ENCODE data around the gene WIZ. TPM values are rescaled to one million over a fixed set of nuclear protein-coding genes. Genes with fewer than 3 reads are reported as not detected.

Gene WIZ
- total and polyA plus RNA-seq, 2 donors (not counting 1 experiment from before 2014, with no cell fraction given), result 15.0 to 24.8 TPM

DNA sequence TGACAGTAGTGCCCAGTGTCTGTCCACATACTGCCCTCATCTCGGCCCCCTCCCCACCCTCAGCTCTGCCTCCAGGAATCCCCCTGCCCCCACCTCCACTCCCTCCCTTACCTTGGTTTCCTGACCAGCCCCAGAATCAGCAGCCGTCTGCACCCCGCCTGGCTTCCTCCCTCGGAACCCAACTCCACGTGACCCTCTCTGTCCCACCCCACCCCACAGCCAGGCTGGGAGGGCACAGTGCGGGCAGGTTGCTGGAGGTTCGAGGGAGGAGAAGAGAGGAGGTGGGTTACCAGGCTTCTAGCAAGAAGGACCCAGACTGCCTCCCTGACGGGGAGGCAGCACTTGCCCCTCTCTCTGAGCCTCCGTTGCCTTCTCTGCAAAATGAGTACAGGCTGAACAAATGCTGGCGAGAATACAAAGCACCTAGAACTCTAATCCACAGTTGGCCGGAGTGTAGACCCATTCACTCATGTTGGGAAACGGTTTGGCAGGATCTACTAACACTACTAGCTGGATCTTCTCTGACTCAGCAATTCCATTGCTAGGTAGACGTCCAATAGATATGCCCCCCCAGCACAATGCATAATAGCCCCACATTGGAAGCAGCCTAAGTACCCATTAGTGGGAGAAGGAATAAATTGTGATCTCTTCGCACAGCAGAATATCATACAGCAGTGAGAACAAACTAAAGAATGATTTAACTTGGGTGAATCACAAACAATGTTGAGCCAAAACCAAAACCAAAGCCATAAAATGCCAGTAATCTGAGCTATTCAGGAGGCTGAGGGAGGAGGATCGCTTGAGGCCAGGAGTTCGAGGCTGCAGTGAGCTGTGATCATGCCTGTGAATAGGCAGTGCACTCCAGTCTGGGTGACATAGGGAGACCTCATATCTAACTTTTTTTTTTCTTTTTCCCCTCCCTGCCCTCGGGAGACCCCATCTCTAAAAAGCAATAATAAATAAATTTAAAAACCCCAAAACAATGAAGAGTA is 14.9 kb upstream of the WIZ start, which contains the start of gene RASAL3:
Gene RASAL3, minus strand, starts transcription at position 151 of the 992 bp plus-strand sequence. CDS start 186 bp downstream, outside the sequence.
- POLR2A ChIA-PET, result interaction anchor here (0.6 kb wide), 1 partner anchor 888 kb away, joined by 5 read pairs; no protein-coding TSS in a partner anchor
- H2AFZ ChIP-seq (ENCODE audit: insufficient read depth, low read depth, low read length, poor library complexity, severe bottlenecking), result peak within 1 kb of the TSS; percentile 81

More for the DNA sequence above, 14.9 kb upstream of the WIZ start, which contains the start of gene RASAL3:
- ATAC-seq (ENCODE audit: low read depth), result peak; percentile 65
- peak within 1 kb of the TSS; percentile 65 to 95 for H3K27ac ChIP-seq (ENCODE audit: low read length in 2 of 2)
- H4K20me1 ChIP-seq (ENCODE audit: control insufficient read depth, insufficient read depth, low read length, poor library complexity, severe bottlenecking), result peaks cover 24% of the 10 kb centered on the region
- H3K79me2 ChIP-seq (ENCODE audit: control insufficient read depth, insufficient read depth, low read length), result peaks cover 66% of the 10 kb centered on the region
- no peak for TF ChIP-seq EZH2 (IDR thresholded peaks at IDR 0.05; ENCODE audit: borderline replicate concordance, insufficient read depth, low read depth, low read length, poor library complexity, severe bottlenecking)
- TF ChIP-seq, protein P1, sequence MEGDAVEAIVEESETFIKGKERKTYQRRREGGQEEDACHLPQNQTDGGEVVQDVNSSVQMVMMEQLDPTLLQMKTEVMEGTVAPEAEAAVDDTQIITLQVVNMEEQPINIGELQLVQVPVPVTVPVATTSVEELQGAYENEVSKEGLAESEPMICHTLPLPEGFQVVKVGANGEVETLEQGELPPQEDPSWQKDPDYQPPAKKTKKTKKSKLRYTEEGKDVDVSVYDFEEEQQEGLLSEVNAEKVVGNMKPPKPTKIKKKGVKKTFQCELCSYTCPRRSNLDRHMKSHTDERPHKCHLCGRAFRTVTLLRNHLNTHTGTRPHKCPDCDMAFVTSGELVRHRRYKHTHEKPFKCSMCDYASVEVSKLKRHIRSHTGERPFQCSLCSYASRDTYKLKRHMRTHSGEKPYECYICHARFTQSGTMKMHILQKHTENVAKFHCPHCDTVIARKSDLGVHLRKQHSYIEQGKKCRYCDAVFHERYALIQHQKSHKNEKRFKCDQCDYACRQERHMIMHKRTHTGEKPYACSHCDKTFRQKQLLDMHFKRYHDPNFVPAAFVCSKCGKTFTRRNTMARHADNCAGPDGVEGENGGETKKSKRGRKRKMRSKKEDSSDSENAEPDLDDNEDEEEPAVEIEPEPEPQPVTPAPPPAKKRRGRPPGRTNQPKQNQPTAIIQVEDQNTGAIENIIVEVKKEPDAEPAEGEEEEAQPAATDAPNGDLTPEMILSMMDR (IDR thresholded peaks at IDR 0.05), result no peak
- CTCF ChIA-PET, result interaction anchor here (1.3 to 2.7 kb wide), 3 partner anchors 13 to 46 kb away, joined by 3 to 13 read pairs (median 7); partner anchors contain the start of gene AKAP8L
- DNase-seq, result peak; percentile 60
- 7% methylated on average over 5 of the region's 17 CpGs for WGBS (ENCODE audit: insufficient coverage)
- peak within 1 kb of the TSS; percentile 84 for H3K4me2 ChIP-seq (replicated peaks; ENCODE audit: low read depth, low read length, poor library complexity, severe bottlenecking)
- H3K4me1 Mint-ChIP-seq, result peaks cover 47% of the 10 kb centered on the region
- peaks cover 37 to 56% of the 10 kb centered on the region in 2 donors for H3K4me1 ChIP-seq (ENCODE audit: control insufficient read depth in 2 of 2, insufficient read depth in 2 of 2, low read length in 2 of 2)
- H3K9me3 ChIP-seq (ENCODE audit: control extremely low read depth in 1 of 3, control insufficient read depth in 2 of 3, insufficient read depth in 1 of 3, low read length in 2 of 3), result peaks cover 0 to 6% (median 0%) of the 10 kb centered on the region in 3 donors
- H3K4me3 Mint-ChIP-seq, result peak within 1 kb of the TSS; percentile 95
- peak within 1 kb of the TSS; percentile 92 for H3K9ac ChIP-seq (ENCODE audit: low read length)
- H3K36me3 ChIP-seq (replicated peaks in 1 of 2; ENCODE audit: control extremely low read depth in 1 of 2, control insufficient read depth in 1 of 2, extremely low read depth in 1 of 2, insufficient read depth in 2 of 2, low read length in 1 of 2), result peaks cover 4 to 25% of the 10 kb centered on the region in 2 experiments
- H3K9me3 Mint-ChIP-seq (ENCODE audit: insufficient read depth), result no peaks in the 10 kb centered on the region
- H3K27me3 Mint-ChIP-seq, result peaks cover 9% of the 10 kb centered on the region
- intact Hi-C loops (cut with micrococcal nuclease), result loop anchor here (1.0 to 2.0 kb wide), 4 partner anchors 14 to 92 kb away; no protein-coding TSS in a partner anchor
- peaks cover 0 to 10% (median 8%) of the 10 kb centered on the region in 4 experiments for H3K27me3 ChIP-seq (replicated peaks in 1 of 4; ENCODE audit: control extremely low read depth in 1 of 4, control insufficient read depth in 3 of 4, insufficient read depth in 4 of 4, low read length in 3 of 4)
- peak within 1 kb of the TSS; percentile 94 for H3K27ac Mint-ChIP-seq
- peak within 1 kb of the TSS; percentile 67 to 91 (median 81) for H3K4me3 ChIP-seq (ENCODE audit: control extremely low read depth in 1 of 5, extremely low read depth in 1 of 5, insufficient read depth in 1 of 5, low read depth in 2 of 5, low read length in 4 of 5)

All from B cell (primary cell).